GM18502 (cell line): ENCODE data around the gene IL10.
"Not testable (repeated sequence)": the region's sequence is repeated elsewhere in the genome, so short reads cannot be mapped to it uniquely, and the experiment has no call there.

Experiments
- ATAC-seq: cut with Tn5 transposase; IDR thresholded peaks from one replicate; pipeline ENCODE4 v1.9.1; 2021; ENCODE audit warnings: mild to moderate bottlenecking; ENCODE audit not compliant: unreplicated experiment, poor library complexity

Gene IL10

DNA sequence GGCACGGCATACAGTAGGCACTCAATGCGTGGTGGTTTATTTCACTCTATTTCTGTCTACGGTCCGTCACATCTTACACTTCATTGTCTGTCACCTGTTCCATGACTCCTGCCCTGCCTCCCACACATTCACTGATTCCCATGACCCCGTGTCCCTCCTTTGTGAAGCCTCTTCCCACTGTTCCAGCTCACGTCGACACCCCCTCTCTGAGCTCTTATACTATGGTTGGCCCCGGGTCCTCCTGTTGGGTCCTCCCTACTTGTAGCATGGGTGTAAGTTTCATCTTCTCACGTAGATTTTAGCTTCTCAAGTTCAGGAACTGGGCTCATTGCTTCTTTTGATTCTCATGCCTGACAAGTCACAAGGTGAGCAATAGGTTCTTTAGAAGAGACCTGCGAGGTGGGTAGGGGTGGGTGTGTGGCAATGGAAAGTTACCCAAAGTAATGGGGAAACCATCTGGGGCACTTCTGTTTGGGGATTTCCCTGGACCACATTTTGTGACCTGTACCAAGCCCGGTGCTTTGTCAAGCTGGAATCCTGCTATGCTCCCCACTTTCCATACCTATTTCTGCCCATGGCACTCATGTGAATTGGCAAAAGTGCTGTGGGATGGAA lies 22.1 kb upstream of the IL10 start:
- ATAC-seq, result no peak

GRCh38 chr1:206793620-206794019 lies 21.3 kb upstream of the IL10 start:
- ATAC-seq, result no peak

GRCh38 chr1:206792939-206793607 lies 20.8 kb upstream of the IL10 start:
- ATAC-seq, result peak; percentile 53

- no peak for ATAC-seq
Observed at GRCh38 chr1:206790502-206791250, 18.4 kb upstream of the IL10 start.

- ATAC-seq, result no peak
Observed at GRCh38 chr1:206788487-206789050, 16.3 kb upstream of the IL10 start.

DNA sequence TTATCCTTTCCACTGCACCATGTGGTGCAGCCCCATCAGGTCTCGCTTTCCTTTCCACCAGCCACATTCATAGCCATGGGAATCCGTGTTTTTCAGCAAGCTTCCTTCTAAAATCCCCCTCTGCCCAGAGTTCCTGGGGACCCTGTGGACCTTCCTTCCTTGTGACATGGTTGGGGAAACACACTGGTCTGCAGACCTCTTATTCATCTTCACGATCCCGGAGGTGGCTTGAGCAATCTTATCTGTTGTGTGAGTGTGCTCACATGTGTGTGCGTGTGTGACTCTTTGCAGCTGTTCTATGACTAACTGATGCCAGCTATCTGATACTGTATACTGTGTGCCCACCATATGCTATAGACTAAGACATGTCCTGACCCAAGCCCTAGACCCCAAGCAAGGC lies 15.6 kb upstream of the IL10 start:
- ATAC-seq, result no peak

DNA sequence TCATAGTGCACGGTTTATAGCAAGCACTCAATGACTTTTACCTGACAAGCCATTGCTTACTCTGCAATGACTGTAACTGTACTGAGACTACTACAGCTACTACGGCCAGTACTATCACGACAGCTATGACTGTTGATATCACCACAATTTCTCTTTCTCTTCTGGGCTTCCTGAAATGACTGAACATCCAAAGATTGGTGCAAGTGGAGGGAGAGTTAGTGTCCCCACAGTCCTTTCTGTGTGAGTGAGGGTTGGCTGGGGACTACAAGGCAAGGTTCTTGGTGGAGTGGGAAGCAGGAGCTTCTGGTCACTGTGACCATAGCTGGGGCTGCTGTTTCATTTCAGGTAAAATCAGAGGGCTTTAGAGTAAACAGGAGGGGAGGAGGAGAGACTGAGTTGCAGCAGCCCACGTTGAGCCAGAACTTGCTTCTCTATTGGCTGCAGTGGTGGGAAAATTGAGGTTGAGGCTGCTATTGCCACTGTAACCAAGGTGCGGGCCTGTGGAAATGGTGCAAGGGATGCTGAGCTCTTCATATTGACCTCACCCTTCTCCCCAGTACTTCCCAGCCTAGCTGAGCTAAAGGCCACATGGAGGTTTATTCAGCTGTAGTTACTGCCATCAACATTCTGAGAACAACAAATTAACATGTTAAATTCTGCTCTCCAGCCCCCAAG lies 14.1 kb upstream of the IL10 start:
- ATAC-seq, result no peak

DNA sequence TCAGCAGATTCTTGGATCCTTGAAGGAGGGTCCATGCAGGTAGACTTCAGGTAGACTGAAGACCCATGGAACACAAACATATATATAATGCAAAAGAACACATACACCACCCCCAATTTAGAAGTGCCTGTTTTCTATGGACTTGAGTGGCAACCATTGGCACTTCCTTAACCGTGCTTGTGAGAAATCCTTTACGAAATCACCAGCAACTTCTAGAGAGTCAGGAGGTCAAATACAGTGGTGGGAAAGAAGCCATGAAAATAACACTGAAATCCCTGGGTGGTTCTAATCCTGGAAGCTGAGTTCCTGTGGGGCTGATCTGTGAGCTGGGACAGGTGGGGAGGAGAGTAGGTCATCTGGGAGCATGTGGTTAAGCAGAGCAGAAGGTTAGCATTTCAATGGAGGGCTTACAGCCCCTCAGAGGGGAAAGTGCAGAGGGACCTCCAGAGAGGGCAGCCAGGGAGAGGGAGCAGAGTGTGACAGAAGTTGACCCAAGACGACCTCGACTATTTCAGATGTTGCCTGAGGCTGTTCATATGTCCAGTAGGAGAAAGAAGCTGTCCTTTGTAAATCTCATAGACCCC lies 13.0 kb upstream of the IL10 start:
- ATAC-seq, result no peak

- ATAC-seq, result peak; percentile 74
Observed at GRCh38 chr1:206784471-206784903, 12.2 kb upstream of the IL10 start.

DNA sequence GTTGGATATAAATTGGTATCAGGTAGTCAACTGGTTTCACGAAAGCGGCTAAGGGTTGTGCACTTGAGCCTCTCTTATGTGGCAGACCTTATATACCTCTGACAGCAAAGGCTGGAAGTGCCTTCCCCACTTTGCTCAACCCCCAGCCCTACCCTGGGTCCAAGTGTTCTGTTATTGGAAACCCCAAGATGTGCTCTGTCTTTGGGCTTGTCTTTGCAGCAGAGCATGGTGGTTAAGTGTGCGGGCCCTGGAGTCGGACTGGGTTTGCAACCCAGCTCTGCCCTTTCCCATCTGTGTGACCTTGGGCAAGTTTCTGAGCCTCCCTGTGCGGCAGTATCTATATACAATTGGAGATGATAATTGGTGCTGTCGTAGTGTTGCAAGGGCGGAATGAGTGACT lies 11.2 kb upstream of the IL10 start:
- ATAC-seq, result no peak

DNA sequence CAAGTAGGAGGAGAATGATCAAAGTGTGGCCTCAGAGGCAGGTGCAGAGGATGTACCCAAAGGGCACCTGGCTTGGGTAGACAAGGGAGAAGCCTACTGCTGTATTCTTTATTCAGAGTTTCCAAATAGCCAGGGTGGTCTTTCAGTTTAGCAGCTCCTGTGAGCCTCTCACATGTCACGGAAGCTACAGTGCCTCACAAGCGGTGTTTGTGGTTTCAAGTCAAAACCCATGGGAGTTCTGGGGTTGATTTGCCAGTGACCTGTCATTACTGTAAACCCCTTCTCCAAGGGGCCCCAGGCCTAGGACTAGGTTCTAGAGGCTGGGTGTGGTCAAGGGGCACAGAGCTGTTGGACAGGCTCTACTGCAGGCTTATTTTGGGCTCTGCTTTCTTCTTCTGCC lies 10.2 kb upstream of the IL10 start:
- ATAC-seq, result peak; percentile 54

DNA sequence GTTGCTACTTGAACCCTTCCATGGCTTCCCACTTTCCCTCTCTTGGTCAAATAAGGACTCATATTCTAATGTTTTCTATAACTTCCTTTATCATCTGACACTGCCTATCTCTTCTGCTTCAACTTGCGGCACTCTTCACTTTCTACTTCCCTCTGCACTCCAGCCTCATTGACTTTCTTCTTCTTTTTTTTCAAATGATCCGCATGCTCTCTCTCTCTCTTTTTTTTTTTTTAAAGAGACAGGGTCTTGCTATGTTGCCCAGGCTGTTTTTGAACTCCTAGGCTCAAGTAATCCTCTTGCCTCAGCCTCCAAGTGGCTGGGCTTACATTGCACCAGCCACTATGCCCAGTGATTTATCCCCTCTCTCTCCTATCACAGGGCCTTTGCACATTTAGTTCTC lies 7.3 kb upstream of the IL10 start:
- ATAC-seq, result no peak

GRCh38 chr1:206778911-206779310 lies 6.6 kb upstream of the IL10 start:
- ATAC-seq, result not testable (repeated sequence)

- ATAC-seq, result no peak
Observed at GRCh38 chr1:206778031-206778430, 5.7 kb upstream of the IL10 start.

- no peak for ATAC-seq
Observed at GRCh38 chr1:206776229-206776628, 3.9 kb upstream of the IL10 start.

DNA sequence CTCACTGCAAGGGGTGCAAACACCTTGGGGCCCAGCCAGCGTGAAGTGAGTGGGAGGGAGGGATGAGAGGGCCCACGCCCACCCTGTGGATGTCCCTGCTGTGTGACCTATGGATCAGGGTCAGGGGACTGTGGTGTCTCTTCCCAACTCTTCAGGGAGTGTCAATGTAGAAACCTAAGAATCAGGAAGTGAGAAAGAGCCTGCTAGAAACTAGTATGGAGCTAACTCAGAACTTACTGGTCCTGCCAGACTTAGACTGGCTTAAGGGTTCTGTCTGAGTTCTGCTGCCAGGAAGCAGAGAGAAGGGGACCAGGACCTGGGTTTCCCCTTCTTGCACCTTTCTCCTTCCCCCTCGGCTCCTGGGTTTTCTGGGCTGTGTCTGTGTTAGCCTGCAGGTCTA lies 1.8 kb upstream of the IL10 start:
- no peak for ATAC-seq

- ATAC-seq, result no peak
Observed at GRCh38 chr1:206771338-206771692, 979 bp downstream of the IL10 start.

GRCh38 chr1:206770531-206771337 lies 1.6 kb downstream of the IL10 start, which contains the start of gene IL19:
IL19 (plus strand) TSS chr1:206770773; CDS start chr1:206836663, 65,890 bp downstream.
- ATAC-seq, result no peak

- peak; percentile 72 for ATAC-seq
Observed at GRCh38 chr1:206769304-206769731, 3.0 kb downstream of the IL10 start.
